H1 (cell line): Measurements from ENCODE around the gene CRX. TPM values are rescaled to one million over a fixed set of nuclear protein-coding genes. Genes with fewer than 3 reads are reported as not detected.

Experiments used
- CTCF ChIA-PET: fragments of 300-600 bp; sonication (Branson Sonifier 250); formaldehyde crosslinking; loops from one replicate; lab custom pipeline; 2021; ENCODE audit not compliant: partially characterized antibody; lab: Charles Lee
- POLR2A ChIA-PET: fragments of 300-600 bp; sonication (Branson Sonifier 250); formaldehyde crosslinking; loops from one replicate; lab custom pipeline; 2021; ENCODE audit warnings: inconsistent platforms; ENCODE audit not compliant: partially characterized antibody; lab: Charles Lee
- DNase-seq, 2 experiments: peaks; one replicate each; pipeline versions ENCODE4 v3.0.0 to v3.0.0-alpha.2; 2010 to 2022; ENCODE audit warnings: low spot score in 2 of 2, low read depth in 1 of 2, mixed read lengths in 1 of 2
- FAIRE-seq: peaks from 2 replicates; lab custom pipeline; 2011; peaks lifted over from hg19 to GRCh38; lab: Jason Lieb, UNC
- H2AFZ ChIP-seq: 2 replicates; pipeline ENCODE4 v1.8.1; 2012; ENCODE audit warnings: low read length, inconsistent platforms
- H2AK5ac ChIP-seq: 2 replicates; pipeline ENCODE4 v1.6.1; 2013; ENCODE audit warnings: low read depth, low read length
- H2BK120ac ChIP-seq: replicated peaks from 2 replicates; pipeline ENCODE3; 2013; ENCODE audit warnings: low read depth, low read length, inconsistent platforms
- H2BK12ac ChIP-seq: 2 replicates; pipeline ENCODE4 v1.6.1; 2013; ENCODE audit warnings: low read depth, low read length
- H2BK15ac ChIP-seq: 2 replicates; pipeline ENCODE4 v1.6.1; 2013; ENCODE audit warnings: low read length
- H2BK20ac ChIP-seq: 2 replicates; pipeline ENCODE4 v1.6.1; 2013; ENCODE audit warnings: low read length
- H2BK5ac ChIP-seq: 2 replicates; pipeline ENCODE4 v1.6.1; 2013; ENCODE audit warnings: low read depth, low read length
- H3K14ac ChIP-seq: 2 replicates; pipeline ENCODE4 v1.6.1; 2013; ENCODE audit warnings: inconsistent platforms; ENCODE audit not compliant: insufficient read length
- H3K18ac ChIP-seq: 2 replicates; pipeline ENCODE4 v1.6.1; 2013; ENCODE audit warnings: low read length; ENCODE audit errors: extremely low read depth
- H3K23ac ChIP-seq: 2 replicates; pipeline ENCODE4 v1.6.1; 2013; ENCODE audit warnings: inconsistent platforms; ENCODE audit not compliant: insufficient read length
- H3K23me2 ChIP-seq: 2 replicates; pipeline ENCODE4 v1.6.1; 2013; ENCODE audit warnings: low read depth, low read length
- H3K27ac ChIP-seq: 2 replicates; pipeline ENCODE4 v1.6.1; 2011; ENCODE audit warnings: low read depth, low read length, inconsistent platforms
- H3K27me3 ChIP-seq, 4 experiments: replicated peaks in 1 of 4; 1 replicate in 1 of 4; 2 replicates in 3 of 4; pipeline versions ENCODE4 v1.6.1 to v1.8.1; 2011 to 2013; ENCODE audit warnings: low read length in 3 of 4, mild to moderate bottlenecking in 3 of 4, inconsistent platforms in 2 of 4, mixed read lengths in 2 of 4, moderate library complexity in 1 of 4; ENCODE audit not compliant: control insufficient read depth in 3 of 4, insufficient read depth in 3 of 4; ENCODE audit errors: extremely low read depth in 1 of 4
- H3K36me3 ChIP-seq, 4 experiments: 2 replicates each; pipeline versions ENCODE4 v1.6.1 to v1.8.1; 2011 to 2013; ENCODE audit warnings: mild to moderate bottlenecking in 4 of 4, low read length in 3 of 4, moderate library complexity in 2 of 4, control low read depth in 1 of 4, inconsistent platforms in 1 of 4; ENCODE audit not compliant: insufficient read depth in 4 of 4, control insufficient read depth in 2 of 4
- H3K4ac ChIP-seq: replicated peaks from 2 replicates; pipeline ENCODE3; 2013; ENCODE audit warnings: low read length, low read depth, mixed read lengths, inconsistent platforms; ENCODE audit not compliant: insufficient read length
- H3K4me1 ChIP-seq, 4 experiments: replicated peaks in 1 of 4; 1 replicate in 1 of 4; 2 replicates in 3 of 4; pipeline versions ENCODE4 v1.6.1 to v1.8.1; 2011 to 2013; ENCODE audit warnings: low read length in 3 of 4, inconsistent platforms in 2 of 4, mixed read lengths in 1 of 4; ENCODE audit not compliant: insufficient read depth in 4 of 4, control insufficient read depth in 3 of 4
- H3K4me2 ChIP-seq, 2 experiments: 2 replicates each; pipeline versions ENCODE4 v1.6.1 to v1.8.1; 2011 to 2013; ENCODE audit warnings: low read depth in 2 of 2, low read length in 2 of 2, control low read depth in 1 of 2, inconsistent platforms in 1 of 2, mild to moderate bottlenecking in 1 of 2; ENCODE audit not compliant: insufficient read depth in 1 of 2
- H3K4me3 ChIP-seq, 4 experiments: fragments of 200-600, 300-600 bp in 1 of 4; sonication (generic), shearing (Covaris generic), sonication (Bioruptor Twin) in 1 of 4; 2 replicates each; pipeline versions ENCODE4 v1.5.1 to v1.8.1; 2011 to 2016; ENCODE audit warnings: low read length in 4 of 4, low read depth in 3 of 4, control low read depth in 2 of 4, inconsistent platforms in 2 of 4, mild to moderate bottlenecking in 2 of 4, mixed read lengths in 1 of 4, moderate library complexity in 1 of 4; ENCODE audit not compliant: insufficient read depth in 2 of 4; ENCODE audit errors: extremely low read depth in 1 of 4
- H3K56ac ChIP-seq: replicated peaks from 2 replicates; pipeline ENCODE3; 2013; ENCODE audit warnings: low read depth, mild to moderate bottlenecking, mixed read lengths, low read length, inconsistent platforms; ENCODE audit not compliant: insufficient read length
- H3K79me1 ChIP-seq: 2 replicates; pipeline ENCODE4 v1.6.1; 2013; ENCODE audit warnings: low read depth, low read length, control low read depth
- H3K79me2 ChIP-seq, 2 experiments: 2 replicates each; pipeline versions ENCODE4 v1.6.1 to v1.8.1; 2012 to 2013; ENCODE audit warnings: low read length in 2 of 2, mild to moderate bottlenecking in 2 of 2, inconsistent platforms in 1 of 2; ENCODE audit not compliant: insufficient read depth in 2 of 2, control insufficient read depth in 1 of 2
- H3K9ac ChIP-seq, 4 experiments: replicated peaks in 1 of 4; 1 replicate in 1 of 4; 2 replicates in 3 of 4; pipeline versions ENCODE4 v1.6.1 to v1.8.1; 2011 to 2013; ENCODE audit warnings: low read depth in 3 of 4, low read length in 3 of 4, control low read depth in 2 of 4, mild to moderate bottlenecking in 2 of 4, moderate library complexity in 2 of 4, inconsistent platforms in 1 of 4; ENCODE audit errors: extremely low read depth in 1 of 4
- H3K9me3 ChIP-seq, 2 experiments: 2 replicates each; pipeline versions ENCODE4 v1.6.1 to v1.8.1; 2012 to 2013; ENCODE audit warnings: mild to moderate bottlenecking in 2 of 2, moderate library complexity in 2 of 2, control low read depth in 1 of 2, inconsistent platforms in 1 of 2, low read depth in 1 of 2, low read length in 1 of 2, mixed read lengths in 1 of 2; ENCODE audit not compliant: insufficient read depth in 2 of 2
- H4K20me1 ChIP-seq, 2 experiments: replicated peaks in 1 of 2; 2 replicates each; pipeline versions ENCODE3 to v1.8.1; 2011 to 2013; ENCODE audit warnings: inconsistent platforms in 2 of 2, low read length in 2 of 2, mild to moderate bottlenecking in 1 of 2; ENCODE audit not compliant: insufficient read depth in 2 of 2, control insufficient read depth in 1 of 2
- H4K5ac ChIP-seq: 2 replicates; pipeline ENCODE4 v1.6.1; 2013; ENCODE audit warnings: low read length, low read depth, mixed read lengths, inconsistent platforms; ENCODE audit not compliant: insufficient read length
- H4K8ac ChIP-seq: 2 replicates; pipeline ENCODE4 v1.8.0; 2013; ENCODE audit warnings: mild to moderate bottlenecking, moderate library complexity, low read length, inconsistent platforms; ENCODE audit not compliant: insufficient read depth; ENCODE audit errors: extremely low read depth
- H4K91ac ChIP-seq: replicated peaks from 2 replicates; pipeline ENCODE3; 2013; ENCODE audit warnings: low read length, mixed read lengths, inconsistent platforms; ENCODE audit not compliant: insufficient read length
- RNF2 ChIP-seq: fragments of 200-900, 300-1000 bp; sonication (generic); IDR thresholded peaks from 2 replicates; pipeline ENCODE4 v1.7.1; 2016; ENCODE audit warnings: borderline replicate concordance, low read depth, mild to moderate bottlenecking, antibody characterized with exemption, low read length; ENCODE audit not compliant: poor library complexity, severe bottlenecking; ENCODE audit errors: missing control alignments
- WGBS, 2 experiments: shearing (Covaris generic) in 1 of 2; methylation state at CpG; one replicate each; pipeline versions ENCODE4 v1.1.6 to v1.1.7; 2013 to 2015; ENCODE audit warnings: low lambda C conversion rate in 2 of 2, mixed read lengths in 2 of 2, inconsistent platforms in 1 of 2, low coverage in 1 of 2, missing lambda C conversion rate in 1 of 2; ENCODE audit not compliant: insufficient replicate concordance in 2 of 2, insufficient coverage in 1 of 2, insufficient read length in 1 of 2; ENCODE audit errors: extremely low coverage in 1 of 2, missing lambda C conversion rate in 1 of 2; 5-methylcytosine and 5-hydroxymethylcytosine counted together
- polyA plus RNA-seq, 7 experiments: library from polyadenylated mRNA; depleted of rRNA in 3 of 7; stranded (reverse) in 5 of 7; unstranded in 2 of 7; fragments of >200 nt in 5 of 7; fragments of 200-250 nt in 2 of 7; gene quantifications; 1 replicate in 5 of 7; 2 replicates in 1 of 7; 4 replicates in 1 of 7; pipeline versions ENCODE4 v1.2.1 to v1.2.3, GENCODE V29; 2011 to 2013; ENCODE audit warnings: missing spikeins in 2 of 7, mixed read lengths in 2 of 7
- total RNA-seq: library from RNA; stranded (reverse); fragmentation: NEBNext Ultra II Directional; extraction: Animal tissue kit (Norgen Biotek cat#: 25700); gene quantifications from 2 replicates; pipeline ENCODE4 v1.2.1, GENCODE V29; 2021

Gene CRX
- total and polyA plus RNA-seq, 2 of the 8 experiments (the other 6 are each of a cell fraction or from before 2014, with no cell fraction given): 0.08 TPM; not detected in 1

DNA sequence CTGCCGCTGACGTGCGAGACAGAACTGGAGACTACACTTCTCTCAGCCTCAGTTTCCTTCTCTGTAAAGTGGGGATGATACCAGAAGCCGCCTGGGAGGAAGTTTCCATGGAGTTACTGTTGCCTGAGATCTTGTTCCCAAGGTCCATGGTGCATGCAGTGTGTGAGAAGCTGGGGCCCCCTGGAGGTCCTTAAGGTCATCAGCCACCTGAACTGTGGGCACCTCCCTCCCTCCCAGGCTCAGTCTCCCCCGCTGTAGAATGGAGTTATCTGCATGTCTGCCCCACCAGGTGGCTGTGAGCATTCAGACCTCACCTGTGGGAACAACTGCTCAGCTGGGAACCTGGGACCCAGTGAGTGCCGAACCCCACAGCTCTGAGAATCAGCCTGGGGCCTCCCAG lies 2.7 kb downstream of the CRX start:
- Histone ChIP-seq H3K9me3 (no peaks in the 10 kb centered on the region), H3K18ac (no peak overlapping the region), H3K27ac (no peak overlapping the region), H3K79me1 (no peaks in the 10 kb centered on the region), H3K27me3 (no peaks in the 10 kb centered on the region), H3K4me1 (peaks cover 4 to 19% (median 11%) of the 10 kb centered on the region in 4 experiments), H4K91ac (no peak overlapping the region), H4K8ac (no peak overlapping the region), H4K20me1 (no peaks in the 10 kb centered on the region), H3K56ac (no peak overlapping the region), H3K79me2 (no peaks in the 10 kb centered on the region; a peak in 1 of 4 replicates), H3K4ac (no peak overlapping the region), H2AK5ac (no peak overlapping the region), H3K14ac (no peak overlapping the region), H3K4me3 (no peak overlapping the region), H3K4me2 (no peak overlapping the region), H2BK120ac (no peak overlapping the region), H2BK12ac (no peak overlapping the region), H3K36me3 (no peaks in the 10 kb centered on the region), H2BK20ac (no peak overlapping the region), H3K9ac (no peak overlapping the region), H4K5ac (no peak overlapping the region), H2BK15ac (no peak overlapping the region), H3K23ac (no peak overlapping the region), H2BK5ac (no peak overlapping the region), H2AFZ (no peak overlapping the region), H3K23me2 (no peaks in the 10 kb centered on the region)
- DNase-seq: peak in 1 of 2 experiments; percentile 19
- POLR2A ChIA-PET: no interaction called here
- no peak for FAIRE-seq
- 76% methylated on average over 6 of the region's 6 CpGs; no CpG with 5 or more reads in 1 of the 2 experiments for WGBS, 2 experiments
- CTCF ChIA-PET: interaction anchor here (1.0 to 3.6 kb wide), 11 partner anchors 10 to 59 kb away, joined by 3 to 22 read pairs (median 7); no protein-coding TSS in a partner anchor
- TF ChIP-seq RNF2: no peak
